ENCODE measurements around the gene SYT9. TPM values are rescaled to one million over a fixed set of nuclear protein-coding genes. Genes with fewer than 3 reads are reported as not detected.

The SYT9 gene
- total RNA-seq, 4 donors from 2014 or later = 0.14 to 0.16 TPM; not detected in 2

GRCh38 chr11:7418906-7419305 lies 167.2 kb downstream of the SYT9 start:
- H3K4me3 ChIP-seq = no peak overlapping the region
- WGBS, 2 donors (ENCODE audit: low coverage in 1 of 2) = 87 to 100% methylated on average over 1 to 2 of the region's 2 CpGs
- H3K27ac ChIP-seq = no peak overlapping the region
- in situ Hi-C loops (cut with MboI; ENCODE audit: low pct_ligation_motif_present in 1 of 4, low pct_unique_long_range_greater_than_20kb in 1 of 4, low sequenced_read_pairs in 3 of 4) (no loop called here), intact Hi-C loops (cut with DNase I; ENCODE audit: low total_unique reads) (no loop called here)
- H3K9me3 ChIP-seq = no peaks in the 10 kb centered on the region
- H3K4me1 ChIP-seq = peaks cover 0 to 6% (median 0%) of the 10 kb centered on the region in 4 donors
- H3K36me3 ChIP-seq = no peaks in the 10 kb centered on the region
- DNase-seq = no peak
- no peaks in the 10 kb centered on the region for H3K27me3 ChIP-seq
- TF ChIP-seq POLR2A (IDR thresholded peaks at IDR 0.05) (no peak), CTCF (IDR thresholded peaks at IDR 0.05) (no peak), POLR2AphosphoS5 (IDR thresholded peaks at IDR 0.05) (no peak), EP300 (IDR thresholded peaks at IDR 0.05; ENCODE audit: low read depth) (no peak)

- Histone ChIP-seq H3K27ac (no peak overlapping the region), H3K36me3 (no peaks in the 10 kb centered on the region), H3K4me3 (no peak overlapping the region), H3K9me3 (no peaks in the 10 kb centered on the region), H3K4me1 (no peaks in the 10 kb centered on the region), H3K27me3 (no peaks in the 10 kb centered on the region)
- DNase-seq = no peak
- intact Hi-C loops (cut with DNase I; ENCODE audit: low total_unique reads) = no loop called here
- 74 to 100% methylated on average over 1 of the region's 1 CpG for WGBS, 2 donors (ENCODE audit: low coverage in 1 of 2)
- TF ChIP-seq EP300 (IDR thresholded peaks at IDR 0.05; ENCODE audit: low read depth) = no peak
- no peak for TF ChIP-seq POLR2AphosphoS5 (IDR thresholded peaks at IDR 0.05)
- TF ChIP-seq CTCF (IDR thresholded peaks at IDR 0.05) = no peak
- no peak for TF ChIP-seq POLR2A (IDR thresholded peaks at IDR 0.05)
- in situ Hi-C loops (cut with MboI; ENCODE audit: low pct_ligation_motif_present in 1 of 4, low pct_unique_long_range_greater_than_20kb in 1 of 4, low sequenced_read_pairs in 3 of 4) = no loop called here
Observed at GRCh38 chr11:7421136-7421535, 169.4 kb downstream of the SYT9 start.

- no peak for DNase-seq
- Histone ChIP-seq H3K9me3 (no peaks in the 10 kb centered on the region), H3K27ac (no peak overlapping the region), H3K4me1 (no peaks in the 10 kb centered on the region), H3K36me3 (no peaks in the 10 kb centered on the region), H3K27me3 (no peaks in the 10 kb centered on the region), H3K4me3 (no peak overlapping the region)
- intact Hi-C loops (cut with DNase I; ENCODE audit: low total_unique reads) = no loop called here
- 35 to 63% methylated on average over 3 to 5 of the region's 5 CpGs for WGBS, 2 donors (ENCODE audit: low coverage in 1 of 2)
- TF ChIP-seq CTCF (IDR thresholded peaks at IDR 0.05) = no peak
- no peak for TF ChIP-seq POLR2A (IDR thresholded peaks at IDR 0.05)
- no peak for TF ChIP-seq POLR2AphosphoS5 (IDR thresholded peaks at IDR 0.05)
- TF ChIP-seq EP300 (IDR thresholded peaks at IDR 0.05; ENCODE audit: low read depth) = no peak
- in situ Hi-C loops (cut with MboI; ENCODE audit: low pct_ligation_motif_present in 1 of 4, low pct_unique_long_range_greater_than_20kb in 1 of 4, low sequenced_read_pairs in 3 of 4) = no loop called here
Observed at GRCh38 chr11:7422544-7423331, 171.0 kb downstream of the SYT9 start.

- H3K36me3 ChIP-seq = no peaks in the 10 kb centered on the region
- WGBS, 2 donors (ENCODE audit: low coverage in 1 of 2) = 40 to 80% methylated on average over 1 to 3 of the region's 3 CpGs
- no peak for TF ChIP-seq CTCF (IDR thresholded peaks at IDR 0.05)
- TF ChIP-seq POLR2AphosphoS5 (IDR thresholded peaks at IDR 0.05) = no peak
- no peak for TF ChIP-seq EP300 (IDR thresholded peaks at IDR 0.05; ENCODE audit: low read depth)
- no peak for TF ChIP-seq POLR2A (IDR thresholded peaks at IDR 0.05)
- no peaks in the 10 kb centered on the region for H3K27me3 ChIP-seq
- H3K4me1 ChIP-seq = no peaks in the 10 kb centered on the region
- H3K9me3 ChIP-seq = no peaks in the 10 kb centered on the region
- intact Hi-C loops (cut with DNase I; ENCODE audit: low total_unique reads) = no loop called here
- in situ Hi-C loops (cut with MboI; ENCODE audit: low pct_ligation_motif_present in 1 of 4, low pct_unique_long_range_greater_than_20kb in 1 of 4, low sequenced_read_pairs in 3 of 4) = no loop called here
- no peak overlapping the region for H3K27ac ChIP-seq
- H3K4me3 ChIP-seq = no peak overlapping the region
- DNase-seq = no peak
Observed at GRCh38 chr11:7423946-7424345, 172.2 kb downstream of the SYT9 start.
